Ovary (tissue), 9 donors: ENCODE measurements around the gene DNAJC17. TPM values are rescaled to one million over a fixed set of nuclear protein-coding genes. Genes with fewer than 3 reads are reported as not detected.

Experiments
- DNase-seq, 5 donors: peaks; one replicate each; pipeline ENCODE4 v3.0.0-alpha.2; 2019 to 2020
- H3K27ac ChIP-seq, 2 donors: fragments of 200-600 bp; one replicate each; pipeline versions ENCODE4 v1.5.1 to v1.8.0; 2019 to 2022
- H3K27me3 ChIP-seq: fragments of 200-600 bp; one replicate; pipeline ENCODE4 v1.8.0; 2022
- H3K36me3 ChIP-seq: fragments of 200-600 bp; sonication (generic); one replicate; pipeline ENCODE4 v1.5.1; 2019
- H3K4me1 ChIP-seq: one replicate; pipeline ENCODE4 v1.8.1; 2013; ENCODE audit warnings: mild to moderate bottlenecking, moderate library complexity; ENCODE audit not compliant: insufficient read depth
- H3K4me3 ChIP-seq: fragments of 200-600 bp; sonication (generic); one replicate; pipeline ENCODE4 v1.5.1; 2017
- H3K9me3 ChIP-seq, 2 donors: fragments of 200-600 bp in 1 of 2; sonication (generic) in 1 of 2; one replicate each; pipeline versions ENCODE4 v1.5.1 to v1.8.1; 2013 to 2019; ENCODE audit warnings: mild to moderate bottlenecking in 1 of 2, moderate library complexity in 1 of 2
- CTCF ChIP-seq, 3 donors: fragments of 450-650 bp in 2 of 3; fragments of 200-600 bp in 1 of 3; IDR thresholded peaks; one replicate each; pipeline versions ENCODE4 v1.5.1 to v1.8.0; 2016 to 2022; ENCODE audit warnings: antibody characterized with exemption in 3 of 3, mild to moderate bottlenecking in 1 of 3
- EP300 ChIP-seq: sonication (generic); formaldehyde crosslinking; IDR thresholded peaks from one replicate; pipeline ENCODE4 v1.6.1; 2017; ENCODE audit warnings: antibody characterized with exemption
- POLR2A ChIP-seq: fragments of 450-650 bp; IDR thresholded peaks from one replicate; pipeline ENCODE4 v1.6.1; 2017; ENCODE audit warnings: antibody characterized with exemption, mild to moderate bottlenecking, moderate library complexity
- whole genome bisulfite sequencing, 3 donors: extraction: QIAGEN DNeasy Blood & Tissue Kit in 1 of 3; methylation state at CpG; one replicate each; pipeline versions ENCODE4 v1.1.5 to v1.1.7; 2013 to 2017; 5-methylcytosine and 5-hydroxymethylcytosine counted together
- intact Hi-C, 4 donors: fragments of 100-400 bp; cut with DNase I; formaldehyde crosslinking; loops; one replicate each; pipeline versions ENCODE4 v1.11.0 to v1.15.1; 2022 to 2023
- polyA plus RNA-seq, 2 donors: library from polyadenylated mRNA; stranded (reverse); fragments of 200-250 nt in 1 of 2; fragments of 350-450 nt in 1 of 2; fragmentation: Illumina TruSeq in 1 of 2; extraction: RNeasy Lipid Tissue Mini Kit (QIAGEN cat#74804) in 1 of 2; gene quantifications; one replicate each; pipeline ENCODE4 v1.2.3, GENCODE V29; 2013 to 2014
- total RNA-seq, 7 donors: library from RNA; depleted of rRNA in 2 of 7; stranded (reverse); fragments of >200 nt in 2 of 7; fragmentation: NEBNext Ultra II Directional in 3 of 7; extraction: Animal tissue kit (Norgen Biotek cat#: 25700) in 3 of 7; gene quantifications; one replicate each; pipeline versions ENCODE4 v1.1.0 to v1.2.4, GENCODE V29; 2016 to 2023
- donor health status: DM: no; HTN: no; CAD: no; lungs with moderate emphysema.
- donor health status: DM: no; HTN: no; CAD: no.
- donor health status: Bipolar disorder and iron deficiency.
- donor health status: DM: yes; HTN: yes; CAD: no.
- donor health status: DM: no; HTN: no; CAD: no.
- donor health status: DM: yes; HTN: yes; CAD: no.

DNAJC17 gene
- total and polyA plus RNA-seq, 9 donors = 10.5 to 57.9 (median 31.7) TPM

DNA sequence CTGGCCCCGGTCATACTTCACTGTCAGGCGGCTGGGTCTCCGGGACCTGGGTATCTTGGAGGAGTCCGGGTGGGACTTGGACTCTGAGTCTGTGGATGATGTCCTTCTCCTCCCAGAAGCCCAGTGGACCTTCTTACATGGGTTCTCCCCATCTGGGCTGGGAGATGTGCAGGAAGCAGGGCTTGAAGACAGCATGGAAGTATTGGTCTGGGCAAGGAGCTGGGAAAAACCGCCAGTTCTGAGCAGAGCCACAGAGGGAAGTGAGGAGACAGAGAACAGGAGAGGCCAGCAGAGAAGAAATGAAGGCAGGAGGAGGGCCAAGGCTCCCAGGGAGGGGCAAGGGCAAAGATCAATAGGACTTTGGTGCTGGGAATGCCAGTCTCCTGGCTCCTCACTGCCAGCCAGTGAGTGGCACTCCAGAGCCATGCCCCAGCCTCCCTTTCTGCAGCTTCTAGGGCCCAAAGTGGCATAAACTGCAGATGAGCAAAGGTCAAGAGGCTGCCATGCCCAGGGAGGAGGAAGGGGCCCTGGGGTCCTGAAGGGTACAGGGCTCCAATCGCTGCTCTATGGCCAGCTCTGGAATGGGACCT is 21.3 kb upstream of the DNAJC17 start, which contains the start of gene PPP1R14D:
Gene PPP1R14D, minus strand, starts transcription at position 262 of the 590 bp plus-strand sequence. Its CDS starts 67 bp downstream, at position 195.
- intact Hi-C loops = loop anchor here in 1 of 4 donors (5.0 kb wide), 1 partner anchor 946 kb away; no protein-coding TSS in a partner anchor
- whole genome bisulfite sequencing, 3 donors = 85 to 90% (median 89%) methylated on average over 6 of the region's 6 CpGs
- Histone ChIP-seq H3K27ac (no peak within 1 kb of the TSS), H3K36me3 (no peaks in the 10 kb centered on the region), H3K4me1 (no peaks in the 10 kb centered on the region), H3K9me3 (no peaks in the 10 kb centered on the region), H3K27me3 (no peaks in the 10 kb centered on the region), H3K4me3 (no peak within 1 kb of the TSS)
- TF ChIP-seq POLR2A (no peak), CTCF (IDR thresholded peaks at IDR 0.05) (no peak), EP300 (no peak)
- no peak for DNase-seq

DNA sequence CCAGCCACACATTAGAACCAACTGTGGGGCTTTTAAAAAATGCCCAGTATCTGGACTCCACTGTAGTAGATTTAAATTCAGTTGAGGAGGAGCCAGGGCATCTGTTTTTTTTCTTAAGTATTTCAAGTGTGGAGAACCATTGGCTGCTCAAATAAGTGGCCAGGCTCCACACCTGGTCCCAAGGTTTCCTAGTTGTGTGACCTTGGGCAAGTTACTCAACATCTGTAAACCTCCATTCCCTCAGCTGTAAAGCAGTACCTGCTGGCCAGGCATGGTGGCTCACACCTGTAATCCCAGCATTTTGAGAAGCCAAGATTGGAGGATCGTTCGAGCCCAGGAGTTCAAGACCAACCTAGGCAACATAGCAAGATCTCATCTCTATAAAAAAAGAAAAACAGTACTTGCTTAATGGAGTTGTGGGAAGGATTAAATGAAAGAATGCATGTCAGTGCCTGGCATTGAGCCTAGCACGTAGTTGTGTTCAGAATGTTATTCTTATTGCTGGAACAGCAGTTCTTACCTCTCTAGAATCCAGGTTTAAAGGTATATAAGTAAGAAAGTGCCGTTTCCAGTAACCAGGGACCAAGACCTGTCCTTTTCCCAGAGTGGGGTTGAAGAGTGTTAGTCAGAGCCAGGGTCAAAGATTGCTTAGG is 19.3 kb upstream of the DNAJC17 start:
- H3K4me1 ChIP-seq = no peaks in the 10 kb centered on the region
- no peak for DNase-seq
- intact Hi-C loops = loop anchor here in 1 of 4 donors (5.0 kb wide), 1 partner anchor 944 kb away; no protein-coding TSS in a partner anchor

GRCh38 chr15:40825661-40826422 is 18.6 kb upstream of the DNAJC17 start:
- DNase-seq = no peak
- Histone ChIP-seq H3K27me3 (no peaks in the 10 kb centered on the region), H3K36me3 (no peaks in the 10 kb centered on the region), H3K9me3 (no peaks in the 10 kb centered on the region), H3K4me1 (no peaks in the 10 kb centered on the region), H3K27ac (no peak overlapping the region), H3K4me3 (no peak overlapping the region)
- no peak for TF ChIP-seq POLR2A
- no peak for TF ChIP-seq CTCF (IDR thresholded peaks at IDR 0.05)
- no peak for TF ChIP-seq EP300
- intact Hi-C loops = loop anchor here in 1 of 4 donors (5.0 kb wide), 1 partner anchor 944 kb away; no protein-coding TSS in a partner anchor
- 36 to 49% (median 44%) methylated on average over 5 of the region's 5 CpGs for WGBS, 3 donors

More for the DNA sequence above, 19.3 kb upstream of the DNAJC17 start:
- Histone ChIP-seq H3K27ac (no peak overlapping the region), H3K9me3 (no peaks in the 10 kb centered on the region), H3K36me3 (no peaks in the 10 kb centered on the region), H3K4me3 (no peak overlapping the region), H3K27me3 (no peaks in the 10 kb centered on the region)
- TF ChIP-seq EP300 (no peak), CTCF (IDR thresholded peaks at IDR 0.05) (no peak), POLR2A (no peak)
- WGBS, 3 donors = 69 to 72% (median 71%) methylated on average over 4 of the region's 4 CpGs

- TF ChIP-seq CTCF (IDR thresholded peaks at IDR 0.05) = no peak
- no peak for TF ChIP-seq POLR2A
- no peak for TF ChIP-seq EP300
- no peak overlapping the region for H3K4me3 ChIP-seq
- 89 to 92% (median 91%) methylated on average over 1 of the region's 1 CpG for WGBS, 3 donors
- intact Hi-C loops = no loop called here
- H3K27me3 ChIP-seq = no peaks in the 10 kb centered on the region
- no peaks in the 10 kb centered on the region for H3K36me3 ChIP-seq
- H3K4me1 ChIP-seq = no peaks in the 10 kb centered on the region
- DNase-seq = no peak
- no peaks in the 10 kb centered on the region for H3K9me3 ChIP-seq
- no peak overlapping the region for H3K27ac ChIP-seq
Measured at GRCh38 chr15:40823572-40824343, 16.5 kb upstream of the DNAJC17 start.
